ENCODE results near the gene CNIH4.

DNA sequence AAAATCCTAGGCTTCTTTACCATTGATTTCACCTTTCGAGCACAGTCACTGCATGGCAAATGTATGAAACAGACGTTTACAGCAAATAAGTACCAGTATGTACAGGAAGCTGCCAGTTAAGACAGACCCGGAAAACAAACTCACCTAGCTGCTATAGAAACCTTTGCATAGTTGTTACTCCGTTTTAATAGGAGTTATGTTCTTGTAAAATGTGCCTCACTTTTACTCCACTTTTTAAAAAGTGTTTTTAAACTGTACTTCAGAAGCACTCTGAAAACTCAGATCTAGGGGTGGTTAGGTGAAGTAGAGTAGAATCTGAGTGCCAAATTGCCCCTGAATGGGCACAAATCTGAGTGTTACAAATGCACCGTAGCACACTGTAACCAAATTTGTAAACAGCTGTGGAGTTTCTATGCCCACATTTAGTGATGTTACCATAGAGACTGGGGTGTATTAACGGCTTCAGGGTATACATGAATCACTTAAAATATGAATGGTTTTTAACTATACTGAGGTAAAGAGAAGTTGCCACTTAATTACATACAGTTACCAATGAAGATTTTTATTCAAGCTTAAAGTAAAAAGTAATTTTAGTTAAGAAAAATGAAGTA lies 30.7 kb downstream of the CNIH4 start:
- TF ChIP-seq, protein P1, sequence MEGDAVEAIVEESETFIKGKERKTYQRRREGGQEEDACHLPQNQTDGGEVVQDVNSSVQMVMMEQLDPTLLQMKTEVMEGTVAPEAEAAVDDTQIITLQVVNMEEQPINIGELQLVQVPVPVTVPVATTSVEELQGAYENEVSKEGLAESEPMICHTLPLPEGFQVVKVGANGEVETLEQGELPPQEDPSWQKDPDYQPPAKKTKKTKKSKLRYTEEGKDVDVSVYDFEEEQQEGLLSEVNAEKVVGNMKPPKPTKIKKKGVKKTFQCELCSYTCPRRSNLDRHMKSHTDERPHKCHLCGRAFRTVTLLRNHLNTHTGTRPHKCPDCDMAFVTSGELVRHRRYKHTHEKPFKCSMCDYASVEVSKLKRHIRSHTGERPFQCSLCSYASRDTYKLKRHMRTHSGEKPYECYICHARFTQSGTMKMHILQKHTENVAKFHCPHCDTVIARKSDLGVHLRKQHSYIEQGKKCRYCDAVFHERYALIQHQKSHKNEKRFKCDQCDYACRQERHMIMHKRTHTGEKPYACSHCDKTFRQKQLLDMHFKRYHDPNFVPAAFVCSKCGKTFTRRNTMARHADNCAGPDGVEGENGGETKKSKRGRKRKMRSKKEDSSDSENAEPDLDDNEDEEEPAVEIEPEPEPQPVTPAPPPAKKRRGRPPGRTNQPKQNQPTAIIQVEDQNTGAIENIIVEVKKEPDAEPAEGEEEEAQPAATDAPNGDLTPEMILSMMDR (IDR thresholded peaks at IDR 0.05), result no peak
- no peak for TF ChIP-seq POLR2A (IDR thresholded peaks at IDR 0.05)

Measured in ovary (tissue), 3 donors.